H1 (cell line): ENCODE results near the gene RIPOR1. TPM values are rescaled to one million over a fixed set of nuclear protein-coding genes. Genes with fewer than 3 reads are reported as not detected.

Experiments used
- CTCF ChIA-PET: fragments of 300-600 bp; sonication (Branson Sonifier 250); formaldehyde crosslinking; loops from one replicate; lab custom pipeline; 2021; ENCODE audit not compliant: partially characterized antibody; lab: Charles Lee
- POLR2A ChIA-PET: fragments of 300-600 bp; sonication (Branson Sonifier 250); formaldehyde crosslinking; loops from one replicate; lab custom pipeline; 2021; ENCODE audit warnings: inconsistent platforms; ENCODE audit not compliant: partially characterized antibody; lab: Charles Lee
- DNase-seq, 2 experiments: peaks; one replicate each; pipeline versions ENCODE4 v3.0.0 to v3.0.0-alpha.2; 2010 to 2022; ENCODE audit warnings: low spot score in 2 of 2, low read depth in 1 of 2, mixed read lengths in 1 of 2
- FAIRE-seq: peaks from 2 replicates; lab custom pipeline; 2011; peaks lifted over from hg19 to GRCh38; lab: Jason Lieb, UNC
- H2AFZ ChIP-seq: 2 replicates; pipeline ENCODE4 v1.8.1; 2012; ENCODE audit warnings: low read length, inconsistent platforms
- H2AK5ac ChIP-seq: 2 replicates; pipeline ENCODE4 v1.6.1; 2013; ENCODE audit warnings: low read depth, low read length
- H2BK120ac ChIP-seq: replicated peaks from 2 replicates; pipeline ENCODE3; 2013; ENCODE audit warnings: low read depth, low read length, inconsistent platforms
- H2BK12ac ChIP-seq: 2 replicates; pipeline ENCODE4 v1.6.1; 2013; ENCODE audit warnings: low read depth, low read length
- H2BK15ac ChIP-seq: 2 replicates; pipeline ENCODE4 v1.6.1; 2013; ENCODE audit warnings: low read length
- H2BK20ac ChIP-seq: 2 replicates; pipeline ENCODE4 v1.6.1; 2013; ENCODE audit warnings: low read length
- H2BK5ac ChIP-seq: 2 replicates; pipeline ENCODE4 v1.6.1; 2013; ENCODE audit warnings: low read depth, low read length
- H3K14ac ChIP-seq: 2 replicates; pipeline ENCODE4 v1.6.1; 2013; ENCODE audit warnings: inconsistent platforms; ENCODE audit not compliant: insufficient read length
- H3K18ac ChIP-seq: 2 replicates; pipeline ENCODE4 v1.6.1; 2013; ENCODE audit warnings: low read length; ENCODE audit errors: extremely low read depth
- H3K23ac ChIP-seq: 2 replicates; pipeline ENCODE4 v1.6.1; 2013; ENCODE audit warnings: inconsistent platforms; ENCODE audit not compliant: insufficient read length
- H3K23me2 ChIP-seq: 2 replicates; pipeline ENCODE4 v1.6.1; 2013; ENCODE audit warnings: low read depth, low read length
- H3K27ac ChIP-seq: 2 replicates; pipeline ENCODE4 v1.6.1; 2011; ENCODE audit warnings: low read depth, low read length, inconsistent platforms
- H3K27me3 ChIP-seq, 4 experiments: replicated peaks in 1 of 4; 1 replicate in 1 of 4; 2 replicates in 3 of 4; pipeline versions ENCODE4 v1.6.1 to v1.8.1; 2011 to 2013; ENCODE audit warnings: low read length in 3 of 4, mild to moderate bottlenecking in 3 of 4, inconsistent platforms in 2 of 4, mixed read lengths in 2 of 4, moderate library complexity in 1 of 4; ENCODE audit not compliant: control insufficient read depth in 3 of 4, insufficient read depth in 3 of 4; ENCODE audit errors: extremely low read depth in 1 of 4
- H3K36me3 ChIP-seq, 4 experiments: 2 replicates each; pipeline versions ENCODE4 v1.6.1 to v1.8.1; 2011 to 2013; ENCODE audit warnings: mild to moderate bottlenecking in 4 of 4, low read length in 3 of 4, moderate library complexity in 2 of 4, control low read depth in 1 of 4, inconsistent platforms in 1 of 4; ENCODE audit not compliant: insufficient read depth in 4 of 4, control insufficient read depth in 2 of 4
- H3K4ac ChIP-seq: replicated peaks from 2 replicates; pipeline ENCODE3; 2013; ENCODE audit warnings: low read length, low read depth, mixed read lengths, inconsistent platforms; ENCODE audit not compliant: insufficient read length
- H3K4me1 ChIP-seq, 4 experiments: replicated peaks in 1 of 4; 1 replicate in 1 of 4; 2 replicates in 3 of 4; pipeline versions ENCODE4 v1.6.1 to v1.8.1; 2011 to 2013; ENCODE audit warnings: low read length in 3 of 4, inconsistent platforms in 2 of 4, mixed read lengths in 1 of 4; ENCODE audit not compliant: insufficient read depth in 4 of 4, control insufficient read depth in 3 of 4
- H3K4me2 ChIP-seq, 2 experiments: 2 replicates each; pipeline versions ENCODE4 v1.6.1 to v1.8.1; 2011 to 2013; ENCODE audit warnings: low read depth in 2 of 2, low read length in 2 of 2, control low read depth in 1 of 2, inconsistent platforms in 1 of 2, mild to moderate bottlenecking in 1 of 2; ENCODE audit not compliant: insufficient read depth in 1 of 2
- H3K4me3 ChIP-seq, 4 experiments: fragments of 200-600, 300-600 bp in 1 of 4; sonication (generic), shearing (Covaris generic), sonication (Bioruptor Twin) in 1 of 4; 2 replicates each; pipeline versions ENCODE4 v1.5.1 to v1.8.1; 2011 to 2016; ENCODE audit warnings: low read length in 4 of 4, low read depth in 3 of 4, control low read depth in 2 of 4, inconsistent platforms in 2 of 4, mild to moderate bottlenecking in 2 of 4, mixed read lengths in 1 of 4, moderate library complexity in 1 of 4; ENCODE audit not compliant: insufficient read depth in 2 of 4; ENCODE audit errors: extremely low read depth in 1 of 4
- H3K56ac ChIP-seq: replicated peaks from 2 replicates; pipeline ENCODE3; 2013; ENCODE audit warnings: low read depth, mild to moderate bottlenecking, mixed read lengths, low read length, inconsistent platforms; ENCODE audit not compliant: insufficient read length
- H3K79me1 ChIP-seq: 2 replicates; pipeline ENCODE4 v1.6.1; 2013; ENCODE audit warnings: low read depth, low read length, control low read depth
- H3K79me2 ChIP-seq, 2 experiments: 2 replicates each; pipeline versions ENCODE4 v1.6.1 to v1.8.1; 2012 to 2013; ENCODE audit warnings: low read length in 2 of 2, mild to moderate bottlenecking in 2 of 2, inconsistent platforms in 1 of 2; ENCODE audit not compliant: insufficient read depth in 2 of 2, control insufficient read depth in 1 of 2
- H3K9ac ChIP-seq, 4 experiments: replicated peaks in 1 of 4; 1 replicate in 1 of 4; 2 replicates in 3 of 4; pipeline versions ENCODE4 v1.6.1 to v1.8.1; 2011 to 2013; ENCODE audit warnings: low read depth in 3 of 4, low read length in 3 of 4, control low read depth in 2 of 4, mild to moderate bottlenecking in 2 of 4, moderate library complexity in 2 of 4, inconsistent platforms in 1 of 4; ENCODE audit errors: extremely low read depth in 1 of 4
- H3K9me3 ChIP-seq, 2 experiments: 2 replicates each; pipeline versions ENCODE4 v1.6.1 to v1.8.1; 2012 to 2013; ENCODE audit warnings: mild to moderate bottlenecking in 2 of 2, moderate library complexity in 2 of 2, control low read depth in 1 of 2, inconsistent platforms in 1 of 2, low read depth in 1 of 2, low read length in 1 of 2, mixed read lengths in 1 of 2; ENCODE audit not compliant: insufficient read depth in 2 of 2
- H4K20me1 ChIP-seq, 2 experiments: replicated peaks in 1 of 2; 2 replicates each; pipeline versions ENCODE3 to v1.8.1; 2011 to 2013; ENCODE audit warnings: inconsistent platforms in 2 of 2, low read length in 2 of 2, mild to moderate bottlenecking in 1 of 2; ENCODE audit not compliant: insufficient read depth in 2 of 2, control insufficient read depth in 1 of 2
- H4K5ac ChIP-seq: 2 replicates; pipeline ENCODE4 v1.6.1; 2013; ENCODE audit warnings: low read length, low read depth, mixed read lengths, inconsistent platforms; ENCODE audit not compliant: insufficient read length
- H4K8ac ChIP-seq: 2 replicates; pipeline ENCODE4 v1.8.0; 2013; ENCODE audit warnings: mild to moderate bottlenecking, moderate library complexity, low read length, inconsistent platforms; ENCODE audit not compliant: insufficient read depth; ENCODE audit errors: extremely low read depth
- H4K91ac ChIP-seq: replicated peaks from 2 replicates; pipeline ENCODE3; 2013; ENCODE audit warnings: low read length, mixed read lengths, inconsistent platforms; ENCODE audit not compliant: insufficient read length
- ASH2L ChIP-seq: fragments of 200-600, 300-600 bp; sonication (generic); IDR thresholded peaks from one replicate; pipeline ENCODE4 v1.7.1; 2017; ENCODE audit warnings: low read length
- ATF2 ChIP-seq: IDR thresholded peaks from 2 replicates; pipeline ENCODE4 v1.6.1; 2012; ENCODE audit warnings: low read length, inconsistent platforms
- JUN ChIP-seq: IDR thresholded peaks from 2 replicates; pipeline ENCODE4 v1.6.1; 2011; ENCODE audit warnings: low read depth, mild to moderate bottlenecking, improper control_type of control experiment, low read length
- NANOG ChIP-seq: IDR thresholded peaks from 2 replicates; pipeline ENCODE4 v1.6.1; 2011; ENCODE audit warnings: low read length, low read depth, mild to moderate bottlenecking, inconsistent platforms; ENCODE audit not compliant: insufficient read depth, poor library complexity, severe bottlenecking
- RAD21 ChIP-seq, 2 experiments: IDR thresholded peaks in 1 of 2; conservative IDR thresholded peaks in 1 of 2; 2 replicates each; pipeline ENCODE4 v1.6.1; 2011; ENCODE audit warnings: low read depth in 2 of 2, low read length in 2 of 2, improper control_type of control experiment in 1 of 2, inconsistent platforms in 1 of 2, mild to moderate bottlenecking in 1 of 2, moderate library complexity in 1 of 2
- SP1 ChIP-seq: IDR thresholded peaks from 2 replicates; pipeline ENCODE4 v1.6.1; 2011; ENCODE audit warnings: low read depth, low read length
- TCF12 ChIP-seq: IDR thresholded peaks from 2 replicates; pipeline ENCODE4 v1.6.1; 2011; ENCODE audit warnings: low read depth, mild to moderate bottlenecking, low read length
- WGBS, 2 experiments: shearing (Covaris generic) in 1 of 2; methylation state at CpG; one replicate each; pipeline versions ENCODE4 v1.1.6 to v1.1.7; 2013 to 2015; ENCODE audit warnings: low lambda C conversion rate in 2 of 2, mixed read lengths in 2 of 2, inconsistent platforms in 1 of 2, low coverage in 1 of 2, missing lambda C conversion rate in 1 of 2; ENCODE audit not compliant: insufficient replicate concordance in 2 of 2, insufficient coverage in 1 of 2, insufficient read length in 1 of 2; ENCODE audit errors: extremely low coverage in 1 of 2, missing lambda C conversion rate in 1 of 2; 5-methylcytosine and 5-hydroxymethylcytosine counted together
- polyA plus RNA-seq, 7 experiments: library from polyadenylated mRNA; depleted of rRNA in 3 of 7; stranded (reverse) in 5 of 7; unstranded in 2 of 7; fragments of >200 nt in 5 of 7; fragments of 200-250 nt in 2 of 7; gene quantifications; 1 replicate in 5 of 7; 2 replicates in 1 of 7; 4 replicates in 1 of 7; pipeline versions ENCODE4 v1.2.1 to v1.2.3, GENCODE V29; 2011 to 2013; ENCODE audit warnings: missing spikeins in 2 of 7, mixed read lengths in 2 of 7
- total RNA-seq: library from RNA; stranded (reverse); fragmentation: NEBNext Ultra II Directional; extraction: Animal tissue kit (Norgen Biotek cat#: 25700); gene quantifications from 2 replicates; pipeline ENCODE4 v1.2.1, GENCODE V29; 2021

Gene RIPOR1
- total and polyA plus RNA-seq, 2 of the 8 experiments (the other 6 are each of a cell fraction or from before 2014, with no cell fraction given), result 2.7 to 10.1 TPM

- Histone ChIP-seq H3K36me3 (peaks cover 0 to 3% (median 0%) of the 10 kb centered on the region in 4 experiments; a peak in 2 of 8 replicates), H3K23ac (no peak overlapping the region), H3K27ac (no peak overlapping the region), H3K14ac (no peak overlapping the region), H2BK12ac (no peak overlapping the region), H3K4me3 (no peak overlapping the region), H2BK20ac (no peak overlapping the region), H2BK15ac (no peak overlapping the region), H4K8ac (no peak overlapping the region), H3K4ac (no peak overlapping the region), H2BK120ac (no peak overlapping the region), H3K9ac (no peak overlapping the region), H3K79me2 (no peaks in the 10 kb centered on the region), H4K91ac (no peak overlapping the region), H3K27me3 (peaks cover 14 to 31% (median 31%) of the 10 kb centered on the region in 4 experiments), H3K23me2 (peaks cover 1% of the 10 kb centered on the region; the same call in 1 of the 2 replicates), H3K9me3 (no peaks in the 10 kb centered on the region), H3K4me1 (peaks cover 0 to 8% (median 3%) of the 10 kb centered on the region in 4 experiments; a peak in 5 of 7 replicates), H3K79me1 (no peaks in the 10 kb centered on the region; the same call in 1 of the 2 replicates), H2AK5ac (no peak overlapping the region), H4K20me1 (peaks cover 9 to 24% of the 10 kb centered on the region in 2 experiments), H2AFZ (no peak overlapping the region), H3K18ac (no peak overlapping the region), H3K4me2 (no peak overlapping the region), H4K5ac (no peak overlapping the region), H3K56ac (no peak overlapping the region), H2BK5ac (no peak overlapping the region)
- 92% methylated on average over 6 of the region's 6 CpGs; no CpG with 5 or more reads in 1 of the 2 experiments for WGBS, 2 experiments
- DNase-seq (no peak), FAIRE-seq (no peak)
- ChIA-PET POLR2A (interaction anchor here (1.1 to 11.9 kb wide), 4 partner anchors 10 to 99 kb away, joined by 3 to 105 read pairs (median 4); partner anchors contain the start of gene CTCF), CTCF (interaction anchor here (0.7 to 10.6 kb wide), 14 partner anchors 10 to 122 kb away, joined by 3 to 165 read pairs (median 6); partner anchors contain the start of genes C16orf86, CARMIL2, CTCF and ENKD1)
- TF ChIP-seq NANOG (no peak), TCF12 (no peak), ATF2 (no peak), SP1 (no peak), ASH2L (no peak), RAD21 (IDR thresholded peaks at IDR 0.05 in 1 of 2, conservative IDR thresholded peaks at IDR 0.05 in 1 of 2; ENCODE audit: low read depth in 2 of 2, low read length in 2 of 2) (no peak), JUN (no peak)
These were observed 15.0 kb downstream of the RIPOR1 start for GRCh38 chr16:67543582-67543981.
